Activated CD4-positive, alpha-beta T cell treated with anti-CD3 and anti-CD28 coated beads for 1 hour (primary cell): ENCODE results near the gene XXYLT1.

ENCODE experiments used
- DNase-seq: peaks from one replicate; pipeline ENCODE4 v3.0.0-alpha.2; 2020

Gene XXYLT1

DNA sequence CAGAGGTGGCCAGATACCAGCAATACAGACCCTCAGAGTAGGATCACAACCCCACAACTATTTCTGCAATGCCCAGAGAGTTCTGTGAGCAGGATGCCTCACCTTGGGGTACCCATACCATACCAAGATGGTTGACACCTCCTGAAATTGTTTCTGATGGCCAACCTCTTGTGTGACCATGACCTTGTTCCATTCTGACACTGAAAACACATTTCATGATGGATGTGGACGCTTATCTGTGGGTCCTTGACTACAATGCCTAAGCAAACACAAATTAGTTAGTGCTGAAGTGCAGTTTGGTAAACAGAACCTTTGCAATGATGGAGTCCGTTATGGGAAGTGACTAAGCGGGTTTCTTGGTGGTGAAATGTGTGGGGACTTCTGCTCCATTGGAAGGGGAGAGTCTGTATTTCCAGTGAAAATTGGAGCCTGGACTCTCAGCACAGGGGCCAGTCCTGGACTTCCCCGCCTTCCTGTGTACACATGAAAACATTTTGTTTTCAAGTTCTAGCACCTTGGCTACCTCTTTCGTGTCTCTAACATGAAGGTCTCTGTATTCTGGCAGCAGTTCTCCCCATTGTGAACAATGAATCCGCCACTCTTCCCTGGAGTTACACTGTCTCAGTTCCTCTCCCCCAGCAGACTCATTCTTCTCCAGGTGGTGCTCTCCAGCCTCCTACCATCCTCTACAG lies 106.2 kb downstream of the XXYLT1 start:
- no peak for DNase-seq

- DNase-seq = no peak
These were observed 107.0 kb downstream of the XXYLT1 start for GRCh38 chr3:195163719-195164572.

GRCh38 chr3:195162816-195163215 lies 108.1 kb downstream of the XXYLT1 start:
- no peak for DNase-seq

DNA sequence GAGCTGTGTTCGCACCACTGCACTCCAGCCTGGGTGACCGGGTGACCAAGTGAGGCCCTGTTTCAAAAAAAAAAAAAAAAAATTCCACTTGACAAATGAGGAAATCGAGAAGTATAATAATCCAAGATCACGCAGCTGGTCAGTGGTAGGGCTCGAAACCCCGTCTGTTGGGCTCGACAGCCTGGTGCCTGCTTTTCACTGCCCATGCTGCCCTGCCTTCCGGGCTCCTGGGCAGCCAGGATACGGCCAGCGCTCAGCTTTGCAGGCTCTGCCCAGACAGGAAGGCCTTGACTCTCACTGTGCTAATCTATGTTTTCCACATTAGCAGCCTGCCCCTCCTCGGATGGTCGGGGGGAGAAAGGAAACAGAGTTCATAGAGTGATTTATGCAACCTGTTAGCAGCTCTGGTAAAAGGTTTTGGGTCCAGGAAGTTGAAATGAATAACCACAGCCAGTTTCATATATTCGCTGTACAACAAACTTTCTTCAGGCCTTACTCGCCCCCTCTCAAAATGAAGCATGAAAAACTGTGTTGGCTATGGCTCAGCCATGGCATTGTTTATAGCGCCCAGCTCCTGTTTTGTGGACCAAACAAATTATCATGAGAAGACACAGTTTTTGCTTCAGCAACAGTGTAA lies 108.8 kb downstream of the XXYLT1 start:
- DNase-seq = no peak

GRCh38 chr3:195160908-195161434 lies 110.0 kb downstream of the XXYLT1 start:
- DNase-seq = no peak

GRCh38 chr3:195160257-195160898 lies 110.6 kb downstream of the XXYLT1 start:
- no peak for DNase-seq

- no peak for DNase-seq
These were observed 111.2 kb downstream of the XXYLT1 start for GRCh38 chr3:195159814-195160165.

GRCh38 chr3:195159117-195159813 lies 111.7 kb downstream of the XXYLT1 start:
- DNase-seq = no peak

DNA sequence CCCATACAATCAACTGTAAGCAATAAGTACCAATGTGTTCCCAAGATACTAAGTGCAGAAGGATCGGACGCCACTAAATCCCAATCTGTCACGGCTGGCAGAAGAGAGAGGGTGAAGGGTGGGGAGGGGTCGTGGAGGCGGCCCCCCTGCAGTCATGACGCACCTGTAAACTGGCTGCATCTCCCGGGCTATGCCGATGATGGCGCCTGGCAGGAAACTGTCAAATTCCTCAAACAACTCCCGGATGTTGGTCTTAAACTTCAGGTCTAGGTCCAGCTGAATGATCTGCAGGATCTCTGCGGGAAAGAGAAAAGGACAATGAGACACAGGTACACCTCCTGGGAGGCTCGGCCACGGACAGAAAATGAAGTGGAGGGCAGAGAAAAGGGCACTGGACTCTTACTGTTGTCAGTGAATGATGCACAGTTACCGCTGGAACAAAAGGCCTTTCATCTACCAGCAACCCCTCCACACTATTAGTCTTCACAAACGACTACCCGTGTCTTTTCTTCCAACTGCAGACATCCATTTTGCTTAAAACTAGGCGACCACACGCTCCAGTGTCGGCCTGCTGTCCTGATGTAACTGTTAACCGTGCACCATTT lies 114.6 kb downstream of the XXYLT1 start:
- no peak for DNase-seq

- DNase-seq = no peak
These were observed 115.3 kb downstream of the XXYLT1 start for GRCh38 chr3:195155570-195156241.

DNA sequence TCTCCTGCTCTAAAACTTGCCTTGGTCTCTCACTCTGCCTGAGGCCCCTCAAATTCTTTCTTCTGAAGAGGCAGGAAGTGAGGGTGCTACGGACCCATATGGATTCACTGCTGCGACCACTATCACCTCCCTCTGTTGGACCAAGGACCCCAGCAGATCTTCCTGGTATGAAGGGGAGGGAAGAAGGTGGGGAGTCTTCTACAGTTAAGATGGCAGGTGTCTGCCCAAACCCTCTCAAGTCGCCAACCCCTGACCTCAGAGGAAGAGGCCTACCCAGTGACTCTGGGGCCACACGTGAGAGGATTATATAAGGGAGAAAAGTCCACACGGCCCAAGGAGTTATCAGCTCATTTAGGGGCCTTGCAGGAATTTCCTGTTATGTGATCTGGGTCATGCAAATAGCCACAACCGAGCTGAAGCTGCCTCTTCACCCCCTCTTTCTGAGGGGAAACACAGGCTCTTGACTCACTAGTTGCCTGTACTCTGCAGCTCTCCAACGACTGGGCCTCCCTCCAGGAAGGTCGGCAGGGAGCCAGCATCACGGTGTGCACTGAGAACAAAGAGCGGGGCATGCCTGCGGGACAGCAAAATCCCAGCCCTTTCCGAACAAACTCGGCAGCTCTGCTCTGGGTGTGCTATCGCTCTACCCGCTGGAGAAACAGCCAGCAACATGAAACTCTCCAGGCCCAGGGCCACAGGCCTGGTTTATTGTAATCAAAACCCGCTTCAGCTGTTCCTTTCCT lies 116.0 kb downstream of the XXYLT1 start:
- no peak for DNase-seq

- no peak for DNase-seq
These were observed 116.7 kb downstream of the XXYLT1 start for GRCh38 chr3:195154111-195154791.

DNA sequence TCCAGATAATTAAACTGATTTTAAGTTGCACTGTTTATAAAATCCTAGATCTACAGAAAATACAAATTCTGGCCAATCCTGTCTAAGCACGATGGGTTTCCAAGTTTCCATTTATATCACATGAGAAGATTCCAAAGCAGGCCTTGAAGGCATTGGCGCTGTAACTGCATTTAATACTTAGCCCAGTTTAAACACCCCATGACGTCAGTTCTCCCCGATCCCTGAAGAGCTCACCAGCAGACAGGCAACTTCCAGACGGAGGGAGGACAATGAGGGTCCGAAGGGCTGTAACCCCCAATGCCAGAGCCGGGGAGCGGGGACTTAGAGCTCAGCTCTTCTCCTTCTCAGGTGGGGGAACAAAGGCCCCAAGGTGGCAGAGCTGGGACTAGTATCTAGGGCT lies 117.3 kb downstream of the XXYLT1 start:
- DNase-seq = no peak

DNA sequence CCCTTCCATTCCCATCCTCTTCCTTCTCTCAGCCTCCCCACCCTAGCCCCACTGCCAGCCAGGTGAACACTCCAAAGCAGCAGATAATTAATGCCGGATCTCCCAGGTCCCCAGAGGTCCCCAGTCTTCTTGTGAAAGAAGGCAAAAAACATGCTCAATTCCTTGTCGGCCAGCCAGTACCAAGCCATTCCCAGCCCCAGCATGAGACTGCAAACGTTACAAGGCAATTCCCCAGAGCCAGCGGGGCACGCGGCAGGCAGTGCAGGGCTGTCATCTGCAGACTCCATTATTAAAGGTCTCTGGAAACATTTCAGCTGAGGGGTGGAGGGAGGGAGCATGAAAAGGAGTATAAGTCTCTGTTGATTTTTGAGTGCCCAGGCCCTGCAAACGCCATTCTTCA lies 117.8 kb downstream of the XXYLT1 start:
- DNase-seq = no peak

DNA sequence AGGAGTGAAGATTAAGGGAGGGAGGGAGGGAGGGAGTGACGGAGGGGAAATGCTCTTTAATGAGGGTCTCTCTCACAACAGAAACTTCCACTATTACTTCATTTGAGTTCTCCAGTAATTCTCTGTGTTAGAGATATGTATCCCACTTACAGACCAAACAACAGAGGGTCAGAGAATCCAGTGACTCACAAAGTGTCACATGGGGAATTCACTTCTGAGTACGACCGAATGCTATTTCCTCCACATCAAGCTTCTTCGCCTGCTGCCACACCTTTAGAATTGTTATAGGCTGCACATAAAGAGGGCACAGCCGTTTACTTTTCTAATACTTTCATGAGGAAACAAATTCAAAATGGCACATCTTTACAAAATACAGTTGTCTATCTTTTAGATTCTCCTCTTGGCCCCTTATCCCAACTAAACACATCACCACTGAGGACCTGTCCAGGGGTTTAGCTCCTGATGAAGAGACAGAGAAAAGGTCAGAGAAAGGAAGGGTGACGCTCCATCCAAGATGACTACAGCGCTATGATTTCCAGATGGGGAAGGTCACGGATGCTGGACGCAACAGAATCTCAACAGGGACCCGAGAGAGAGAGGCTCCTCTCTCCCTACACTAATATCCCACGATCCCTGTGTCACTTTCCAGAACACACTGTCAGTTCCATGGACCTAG lies 119.0 kb downstream of the XXYLT1 start:
- no peak for DNase-seq

GRCh38 chr3:195151402-195151801 lies 119.6 kb downstream of the XXYLT1 start:
- DNase-seq = no peak

DNA sequence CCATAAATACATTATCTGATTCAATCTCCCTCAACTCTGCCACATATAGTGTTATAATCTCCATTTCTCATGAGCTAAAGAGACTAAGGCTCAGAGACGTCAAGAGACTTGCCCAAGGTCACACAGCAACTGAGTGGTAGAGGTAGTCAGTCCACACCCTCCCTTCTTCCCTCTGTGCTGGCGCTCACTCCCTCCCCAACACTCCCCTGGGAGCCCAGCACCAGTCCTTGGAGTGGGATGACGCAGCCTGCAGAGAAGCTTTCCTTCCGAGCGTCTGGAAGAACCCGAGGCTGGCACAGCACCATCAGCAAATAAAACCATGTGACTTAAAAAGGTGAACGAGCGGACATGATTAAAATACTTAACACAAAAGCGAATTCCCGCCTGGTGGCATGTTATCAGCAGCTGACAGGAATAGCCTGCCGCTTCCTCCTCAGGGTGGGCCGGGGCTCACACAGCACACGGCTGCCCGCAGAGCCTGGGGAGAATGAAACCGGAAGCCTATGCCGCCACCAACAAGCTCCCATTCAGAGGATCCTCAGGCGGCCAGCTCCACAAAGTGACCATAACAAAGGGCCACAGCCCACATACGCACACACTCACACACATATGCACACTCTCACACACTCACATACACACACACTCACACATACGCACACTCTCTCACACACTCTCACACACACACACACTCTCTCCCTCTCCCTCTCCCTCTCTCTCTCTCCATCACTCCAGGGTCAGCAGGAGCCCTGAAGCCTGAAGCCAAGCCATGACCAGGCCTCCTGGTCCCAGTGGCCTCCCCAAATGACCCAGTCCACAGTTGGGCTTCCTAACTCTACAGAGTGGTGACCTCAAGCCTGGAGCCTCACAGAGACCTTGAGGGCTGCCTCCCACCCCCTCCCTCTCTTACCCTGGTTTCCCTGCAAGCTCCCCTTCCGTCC lies 120.5 kb downstream of the XXYLT1 start:
- DNase-seq = peak; percentile 12

DNA sequence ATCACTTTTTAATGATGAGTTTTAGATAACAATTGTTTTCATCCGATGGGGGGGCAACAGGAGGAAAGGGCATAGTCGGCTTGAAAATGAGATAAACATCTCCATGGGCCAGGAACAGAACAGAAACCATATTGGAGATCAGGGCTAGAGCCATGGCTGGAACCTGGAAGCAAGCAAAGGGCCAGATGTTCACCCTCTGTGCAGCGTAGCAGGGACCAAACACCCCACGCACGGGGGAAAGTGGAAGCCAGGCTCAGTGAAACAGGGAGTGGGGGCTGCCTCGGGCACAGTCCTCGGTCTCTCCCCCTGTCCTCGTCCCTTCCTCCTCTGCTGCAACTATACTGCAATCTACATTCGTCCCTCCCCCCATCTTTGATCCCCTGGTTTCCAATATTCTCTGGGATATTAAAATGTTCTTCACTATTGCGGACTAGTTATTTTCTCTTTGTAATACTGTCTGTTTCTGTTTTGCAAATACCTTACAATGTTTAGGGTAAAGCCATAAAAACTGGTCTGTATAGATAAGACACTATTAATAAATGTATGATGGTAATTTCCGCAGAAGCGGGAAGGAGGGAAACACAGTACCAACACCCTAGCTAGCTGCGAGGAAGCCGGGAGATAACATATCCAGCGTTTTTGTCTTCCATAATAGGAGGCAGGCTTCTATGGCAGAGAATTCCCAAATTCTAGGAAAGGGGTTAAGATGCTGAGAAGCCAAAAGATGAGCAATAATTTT lies 121.5 kb downstream of the XXYLT1 start:
- DNase-seq = no peak
